NCI-H1436 (cell line): Measurements from ENCODE around the gene HK1.

ENCODE experiments used
- DNase-seq: peaks from one replicate; lab custom pipeline; 2025; lab: John Stamatoyannopoulos, UW

Gene HK1

DNA sequence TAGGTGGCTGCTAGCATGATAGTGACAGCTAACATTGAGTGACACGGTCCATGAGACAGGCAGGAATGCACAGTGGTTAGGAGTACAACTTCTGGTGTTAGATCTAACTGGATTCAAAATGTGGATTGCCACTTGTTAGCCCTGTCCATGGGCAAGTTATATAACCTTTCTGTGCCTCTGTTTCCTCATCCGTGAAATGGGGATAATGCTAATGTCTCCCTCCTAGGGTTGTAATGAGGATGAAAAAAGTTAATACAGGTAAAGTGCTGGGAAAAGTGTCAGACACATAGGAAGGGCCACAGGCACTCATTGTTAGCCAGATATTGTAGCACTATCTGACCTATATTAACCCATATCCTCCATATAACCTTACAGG is 96.6 kb downstream of the HK1 start:
- no peak for DNase-seq

- DNase-seq: no peak
These were observed 97.2 kb downstream of the HK1 start for GRCh38 chr10:69375307-69376151.

DNA sequence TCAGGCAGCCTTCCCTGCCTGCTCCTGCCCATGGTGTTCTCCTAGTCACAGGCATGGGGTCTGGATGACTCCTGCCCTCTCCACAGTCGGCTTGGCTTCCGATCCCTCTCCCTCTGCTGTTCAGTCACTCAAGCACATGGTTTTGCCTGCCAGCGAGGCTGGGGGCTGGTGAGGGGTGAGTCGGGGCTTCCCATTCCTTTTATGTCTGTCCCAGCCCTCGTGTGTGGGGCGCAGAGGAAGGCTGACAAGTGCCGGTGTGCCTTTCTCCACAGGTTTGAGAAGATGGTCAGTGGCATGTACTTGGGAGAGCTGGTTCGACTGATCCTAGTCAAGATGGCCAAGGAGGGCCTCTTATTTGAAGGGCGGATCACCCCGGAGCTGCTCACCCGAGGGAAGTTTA is 98.4 kb downstream of the HK1 start:
- no peak for DNase-seq

DNA sequence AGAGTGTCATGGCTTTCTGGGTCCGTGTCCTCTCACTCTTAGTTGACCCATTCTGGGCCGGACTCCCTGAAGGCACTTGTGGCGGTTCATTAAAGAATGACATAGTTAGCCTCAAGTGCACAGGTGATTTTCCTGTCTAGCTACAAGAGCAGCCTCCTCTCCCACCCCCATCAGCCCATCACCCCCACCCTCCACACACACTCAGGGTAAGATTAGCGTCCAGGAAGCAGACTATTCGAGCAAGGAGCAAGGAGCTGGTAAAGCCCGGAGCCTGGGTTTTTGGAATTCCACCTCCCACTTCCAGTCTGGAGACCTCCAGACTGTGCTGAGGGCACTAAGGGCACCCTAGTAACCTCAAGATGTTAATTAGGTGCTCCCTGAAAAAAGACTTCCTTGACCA is 98.9 kb downstream of the HK1 start:
- DNase-seq: no peak

DNA sequence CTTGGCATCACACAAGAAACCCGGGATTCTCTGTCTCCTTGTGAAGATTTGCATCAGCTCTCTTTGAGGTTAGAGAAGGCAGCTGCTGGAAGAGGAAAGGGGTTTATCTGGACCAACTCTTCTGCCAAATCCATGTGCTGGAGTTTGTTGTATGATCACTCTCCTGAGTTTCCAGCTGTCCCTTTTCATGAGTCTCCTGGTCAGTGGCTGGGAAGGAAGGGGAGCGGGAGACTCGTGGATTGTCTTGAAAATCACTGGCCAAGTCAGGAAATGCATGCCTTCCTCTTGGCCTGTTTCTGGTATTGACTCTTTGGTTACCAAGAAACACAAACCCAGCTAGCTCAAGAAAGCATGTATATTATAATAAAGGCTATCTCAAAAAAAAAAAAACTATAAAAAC is 99.6 kb downstream of the HK1 start:
- DNase-seq: no peak

DNA sequence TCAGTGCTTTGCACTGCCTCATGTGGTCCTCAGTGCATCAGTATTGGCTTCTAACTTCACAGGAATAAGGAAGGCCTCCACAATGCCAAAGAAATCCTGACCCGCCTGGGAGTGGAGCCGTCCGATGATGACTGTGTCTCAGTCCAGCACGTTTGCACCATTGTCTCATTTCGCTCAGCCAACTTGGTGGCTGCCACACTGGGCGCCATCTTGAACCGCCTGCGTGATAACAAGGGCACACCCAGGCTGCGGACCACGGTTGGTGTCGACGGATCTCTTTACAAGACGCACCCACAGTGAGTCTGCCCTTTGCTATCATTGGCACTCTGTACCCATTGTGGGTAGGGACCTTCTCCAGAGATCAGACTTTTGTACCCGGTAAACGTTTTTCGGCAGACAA is 101.5 kb downstream of the HK1 start:
- DNase-seq: no peak

GRCh38 chr10:69382382-69383117 is 104.3 kb downstream of the HK1 start:
- DNase-seq: no peak

DNA sequence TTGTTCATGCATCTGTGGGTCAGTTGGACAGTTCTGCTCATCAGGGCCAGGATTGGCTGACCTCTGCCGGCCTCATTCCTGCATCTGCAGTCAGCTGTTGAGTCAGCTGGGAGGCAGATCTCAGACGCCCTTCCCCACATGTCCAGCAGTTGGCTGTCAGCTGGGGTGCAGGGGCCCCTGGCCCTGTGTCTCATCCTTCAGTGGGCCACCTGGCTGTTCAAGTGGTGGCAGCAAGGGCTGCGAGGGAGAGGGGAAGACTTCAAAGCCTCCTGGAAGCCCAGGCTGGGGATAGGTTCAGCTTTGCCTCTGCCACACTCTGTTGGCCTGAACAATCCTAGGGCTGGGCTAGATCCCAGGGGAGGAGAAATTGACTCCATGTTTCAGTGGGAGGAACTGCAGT is 105.3 kb downstream of the HK1 start:
- no peak for DNase-seq

DNA sequence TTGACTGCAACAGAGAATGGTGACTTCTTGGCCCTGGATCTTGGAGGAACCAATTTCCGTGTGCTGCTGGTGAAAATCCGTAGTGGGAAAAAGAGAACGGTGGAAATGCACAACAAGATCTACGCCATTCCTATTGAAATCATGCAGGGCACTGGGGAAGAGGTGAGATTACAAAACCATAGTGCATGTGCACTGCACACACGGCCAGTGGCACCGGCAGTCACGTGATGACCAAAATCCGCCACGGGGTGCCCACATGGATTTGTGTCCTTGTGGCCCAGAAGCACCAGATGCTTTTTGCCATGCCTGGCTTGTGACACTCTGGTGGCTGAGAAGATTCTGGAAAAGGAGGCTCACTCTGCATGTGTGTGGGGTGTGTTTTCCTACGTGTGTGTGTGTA is 106.0 kb downstream of the HK1 start:
- DNase-seq: no peak

- no peak for DNase-seq
These were observed 107.4 kb downstream of the HK1 start for GRCh38 chr10:69385454-69386350.

DNA sequence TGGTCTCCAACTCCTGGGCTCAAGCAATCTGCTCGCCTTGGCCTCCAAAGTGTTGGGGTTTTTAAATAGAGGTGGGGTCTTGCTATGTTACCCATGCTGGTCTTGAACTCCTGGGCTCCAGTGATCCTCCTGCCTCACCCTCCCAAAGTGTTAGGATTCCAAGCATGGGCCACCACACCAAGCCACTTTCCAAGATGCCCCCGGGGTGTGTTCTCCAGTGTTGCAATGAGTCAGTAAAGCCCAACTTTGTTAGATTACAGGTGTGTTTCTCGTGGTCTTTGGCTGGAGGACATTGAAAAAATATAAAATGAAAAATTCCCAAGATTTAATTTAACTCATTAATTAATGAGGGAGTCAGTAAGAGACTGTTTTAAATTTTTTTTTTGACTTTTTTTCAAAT is 109.2 kb downstream of the HK1 start:
- DNase-seq: no peak

DNA sequence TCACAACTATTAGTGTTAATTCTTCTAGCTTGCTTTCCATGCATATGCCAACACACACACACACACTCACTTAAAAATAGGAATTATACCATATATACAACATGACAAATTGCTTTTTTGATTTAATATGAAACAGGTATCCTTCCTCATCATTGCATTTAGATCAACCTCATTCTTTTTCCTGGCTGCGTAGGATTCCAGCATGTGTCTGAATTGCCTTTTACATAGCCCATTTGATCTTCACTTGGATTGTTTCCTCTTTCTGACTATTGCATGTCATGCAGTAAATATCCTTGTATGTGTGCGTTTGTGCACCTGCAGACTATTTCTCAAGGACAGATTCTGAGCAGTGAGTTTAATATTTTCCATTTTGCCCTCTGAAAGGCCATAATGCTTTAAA is 110.2 kb downstream of the HK1 start:
- DNase-seq: no peak

- no peak for DNase-seq
These were observed 111.7 kb downstream of the HK1 start for GRCh38 chr10:69389827-69390490.

DNA sequence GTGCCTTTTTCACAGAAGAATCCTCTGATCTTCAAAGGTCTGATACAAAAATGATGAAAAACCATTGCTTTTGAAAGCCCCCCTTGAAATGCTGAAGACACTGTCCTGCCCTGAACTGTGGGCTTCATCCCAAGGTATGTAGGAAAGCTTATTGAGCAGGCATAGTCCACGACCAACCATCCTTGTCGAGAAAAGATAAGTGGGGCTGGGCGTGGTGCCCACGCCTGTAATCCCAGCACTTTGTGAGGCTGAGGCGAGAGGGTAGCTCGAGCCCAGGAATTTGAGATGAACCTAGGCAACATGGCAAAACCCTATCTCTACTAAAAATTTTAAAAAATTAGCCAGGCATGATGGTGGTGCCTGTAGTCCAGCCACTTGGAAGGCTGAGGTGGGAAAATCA is 112.9 kb downstream of the HK1 start:
- DNase-seq: no peak

DNA sequence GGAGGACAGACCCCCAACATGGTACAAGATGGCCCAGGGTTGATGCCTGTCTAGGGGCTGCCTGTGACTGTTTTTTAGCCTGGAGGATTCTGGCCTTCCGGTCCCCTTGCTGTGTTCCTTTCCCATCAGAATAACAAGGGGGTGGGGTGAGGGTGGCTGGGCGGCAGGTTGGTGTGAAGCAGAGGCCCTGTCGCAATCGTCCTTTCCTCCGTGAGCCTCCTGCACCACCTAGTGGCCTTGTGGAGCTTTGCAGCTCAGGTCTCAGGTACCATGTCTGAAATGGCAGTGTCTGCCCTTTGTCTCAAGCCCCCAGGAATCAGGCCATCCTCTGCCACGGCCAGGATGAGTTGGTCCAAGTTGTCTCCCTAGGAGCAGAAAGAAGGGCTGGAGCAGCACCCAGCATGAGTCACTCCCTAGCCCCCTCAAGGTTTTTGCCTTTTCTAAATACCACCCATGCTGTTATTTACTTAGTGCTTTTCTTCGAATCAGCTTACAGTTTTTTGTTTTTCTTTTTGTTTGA is 114.2 kb downstream of the HK1 start:
- DNase-seq: peak; percentile 82

DNA sequence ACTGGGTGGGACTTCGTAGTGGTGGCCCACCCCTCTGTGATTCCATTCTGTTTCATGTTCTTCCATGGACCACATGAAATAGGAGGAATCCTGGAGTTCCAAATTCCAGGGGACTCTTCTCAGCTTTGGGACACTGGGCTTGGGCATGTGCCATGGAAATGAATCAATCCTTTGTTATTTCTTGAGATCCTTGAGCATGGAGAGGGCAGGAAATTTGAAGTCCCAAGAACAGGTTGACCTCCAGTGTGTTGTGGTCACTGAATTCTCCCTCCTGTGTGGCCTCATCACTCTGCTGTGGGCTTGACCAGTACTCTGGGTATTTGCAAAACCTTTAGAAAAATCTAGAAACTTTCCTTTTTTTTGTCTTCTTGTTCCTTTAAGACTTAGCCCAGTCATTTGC is 115.7 kb downstream of the HK1 start:
- no peak for DNase-seq

DNA sequence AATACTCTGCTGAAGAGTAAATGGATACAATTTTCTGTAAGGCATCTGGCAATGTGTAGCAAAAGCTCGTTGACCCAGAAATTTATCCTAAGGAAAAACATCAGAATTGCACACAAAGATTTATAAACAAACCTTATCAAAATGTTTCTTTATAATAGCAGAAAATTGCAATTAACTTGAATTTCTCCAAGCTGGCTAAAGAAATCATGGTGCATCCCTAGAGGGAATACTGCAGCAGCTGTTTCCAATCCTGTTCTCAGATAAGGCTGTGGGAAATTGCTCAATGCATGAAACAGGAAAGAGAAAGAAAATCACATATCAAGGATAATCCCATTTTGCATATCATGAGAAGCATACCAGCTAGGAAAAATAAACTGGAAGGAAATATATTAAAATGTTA is 119.7 kb downstream of the HK1 start:
- DNase-seq: no peak

DNA sequence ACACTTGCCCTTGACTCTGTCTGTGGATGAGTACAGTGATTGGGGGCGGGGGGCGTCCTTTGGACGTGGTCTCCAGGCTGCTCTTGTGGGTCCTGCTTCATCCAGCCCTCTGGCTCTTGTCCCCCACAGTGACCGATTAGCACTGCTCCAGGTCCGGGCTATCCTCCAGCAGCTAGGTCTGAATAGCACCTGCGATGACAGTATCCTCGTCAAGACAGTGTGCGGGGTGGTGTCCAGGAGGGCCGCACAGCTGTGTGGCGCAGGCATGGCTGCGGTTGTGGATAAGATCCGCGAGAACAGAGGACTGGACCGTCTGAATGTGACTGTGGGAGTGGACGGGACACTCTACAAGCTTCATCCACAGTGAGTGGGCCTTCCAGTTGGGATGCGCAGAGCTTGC is 120.2 kb downstream of the HK1 start:
- no peak for DNase-seq

DNA sequence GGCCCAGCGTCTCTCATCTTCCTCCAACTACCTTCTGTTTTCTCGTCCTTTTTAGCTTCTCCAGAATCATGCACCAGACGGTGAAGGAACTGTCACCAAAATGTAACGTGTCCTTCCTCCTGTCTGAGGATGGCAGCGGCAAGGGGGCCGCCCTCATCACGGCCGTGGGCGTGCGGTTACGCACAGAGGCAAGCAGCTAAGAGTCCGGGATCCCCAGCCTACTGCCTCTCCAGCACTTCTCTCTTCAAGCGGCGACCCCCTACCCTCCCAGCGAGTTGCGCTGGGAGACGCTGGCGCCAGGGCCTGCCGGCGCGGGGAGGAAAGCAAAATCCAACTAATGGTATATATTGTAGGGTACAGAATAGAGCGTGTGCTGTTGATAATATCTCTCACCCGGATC is 122.6 kb downstream of the HK1 start:
- DNase-seq: no peak

- DNase-seq: no peak
These were observed 123.1 kb downstream of the HK1 start for GRCh38 chr10:69401416-69401815.

- DNase-seq: no peak
These were observed 124.1 kb downstream of the HK1 start for GRCh38 chr10:69402386-69402785.

- DNase-seq: no peak
These were observed 124.8 kb downstream of the HK1 start for GRCh38 chr10:69403066-69403465.
